Measurements from ENCODE around the gene COL4A6.

GRCh38 chrX:108344216-108344615, 94.0 kb downstream of the COL4A6 start:
- TF ChIP-seq CTCF (IDR thresholded peaks at IDR 0.05; ENCODE audit: low read length) (no peak), EZH2phosphoT487 (IDR thresholded peaks at IDR 0.05; ENCODE audit: low read length) (no peak)
